ENCODE data around the gene EPN1. TPM values are rescaled to one million over a fixed set of nuclear protein-coding genes. Genes with fewer than 3 reads are reported as not detected.

EPN1 gene
- total and polyA plus RNA-seq, 4 donors = 18.6 to 117 (median 77.8) TPM

DNA sequence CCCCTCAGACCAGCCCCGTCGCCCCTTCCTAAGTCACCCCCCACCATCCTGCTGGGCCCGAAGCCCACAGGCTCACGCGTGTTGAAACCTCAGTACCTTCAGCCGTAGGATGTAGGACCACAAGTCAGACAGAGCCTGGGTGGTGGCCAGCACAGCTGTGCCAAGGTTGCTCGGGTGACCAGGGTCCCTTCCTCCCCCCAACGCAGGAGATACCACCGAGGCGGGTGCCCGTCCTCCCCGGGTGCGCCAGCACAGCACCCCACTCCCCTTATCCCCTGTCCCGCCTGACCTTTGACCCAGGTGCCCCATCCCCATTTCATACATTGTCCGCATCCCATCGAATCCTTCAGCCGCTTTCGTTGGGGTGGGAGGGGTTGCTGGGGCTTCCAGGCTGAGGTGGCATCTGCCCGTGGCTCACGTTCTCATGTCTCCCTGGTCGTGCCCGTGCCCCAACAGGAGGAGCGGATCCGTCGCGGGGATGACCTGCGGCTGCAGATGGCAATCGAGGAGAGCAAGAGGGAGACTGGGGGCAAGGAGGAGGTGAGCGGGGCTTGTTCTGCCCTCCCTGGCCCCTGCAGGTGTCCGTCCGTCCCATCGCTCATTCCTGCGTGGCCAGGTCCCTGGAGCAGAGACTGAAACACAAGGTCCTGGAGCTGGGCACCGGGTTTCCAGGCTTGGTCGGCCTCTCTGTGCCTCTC lies 14.5 kb downstream of the EPN1 start:
- TF ChIP-seq HNF4G (IDR thresholded peaks at IDR 0.05) (no peak), JUND (IDR thresholded peaks at IDR 0.05) (no peak), RAD21 (IDR thresholded peaks at IDR 0.05) (no peak), EGR1 (IDR thresholded peaks at IDR 0.05; ENCODE audit: low read depth in 2 of 2) (no peak), HNF4A (conservative IDR thresholded peaks at IDR 0.05) (no peak), ZBTB33 (IDR thresholded peaks at IDR 0.05) (no peak), TAF1 (conservative IDR thresholded peaks at IDR 0.05) (no peak), SP1 (IDR thresholded peaks at IDR 0.05) (no peak), YY1 (IDR thresholded peaks at IDR 0.05) (no peak), RXRA (IDR thresholded peaks at IDR 0.05) (no peak), FOXA1 (IDR thresholded peaks at IDR 0.05) (no peak)
- TF ChIP-seq, protein P1, sequence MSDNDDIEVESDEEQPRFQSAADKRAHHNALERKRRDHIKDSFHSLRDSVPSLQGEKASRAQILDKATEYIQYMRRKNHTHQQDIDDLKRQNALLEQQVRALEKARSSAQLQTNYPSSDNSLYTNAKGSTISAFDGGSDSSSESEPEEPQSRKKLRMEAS (IDR thresholded peaks at IDR 0.05) = no peak
- TF ChIP-seq, protein P2, sequence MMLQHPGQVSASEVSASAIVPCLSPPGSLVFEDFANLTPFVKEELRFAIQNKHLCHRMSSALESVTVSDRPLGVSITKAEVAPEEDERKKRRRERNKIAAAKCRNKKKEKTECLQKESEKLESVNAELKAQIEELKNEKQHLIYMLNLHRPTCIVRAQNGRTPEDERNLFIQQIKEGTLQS (IDR thresholded peaks at IDR 0.05) = no peak
- WGBS = 94% methylated on average over 35 of the region's 35 CpGs
- H3K4me1 ChIP-seq (ENCODE audit: control insufficient read depth in 4 of 4, insufficient read depth in 4 of 4, low read length in 3 of 4) = peaks cover 0 to 20% (median 15%) of the 10 kb centered on the region in 4 donors
- no peak overlapping the region for H3K9ac ChIP-seq (ENCODE audit: low read depth in 1 of 2, low read length in 2 of 2)
- H3K27ac ChIP-seq (ENCODE audit: low read depth in 1 of 2, low read length in 2 of 2) = no peak overlapping the region
- DNase-seq (ENCODE audit: low spot score) = no peak
- no peak overlapping the region for H3K4me3 ChIP-seq (ENCODE audit: low read depth in 1 of 3, low read length in 3 of 3)
- peaks cover 14 to 76% (median 27%) of the 10 kb centered on the region in 4 donors for H3K36me3 ChIP-seq (ENCODE audit: control insufficient read depth in 4 of 4, insufficient read depth in 3 of 4, low read depth in 1 of 4, low read length in 3 of 4)
- no peaks in the 10 kb centered on the region for H3K27me3 ChIP-seq (ENCODE audit: control insufficient read depth in 4 of 4, insufficient read depth in 4 of 4, low read length in 3 of 4)
- no peaks in the 10 kb centered on the region for H3K9me3 ChIP-seq (ENCODE audit: control insufficient read depth in 4 of 4, low read length in 3 of 4)

DNA sequence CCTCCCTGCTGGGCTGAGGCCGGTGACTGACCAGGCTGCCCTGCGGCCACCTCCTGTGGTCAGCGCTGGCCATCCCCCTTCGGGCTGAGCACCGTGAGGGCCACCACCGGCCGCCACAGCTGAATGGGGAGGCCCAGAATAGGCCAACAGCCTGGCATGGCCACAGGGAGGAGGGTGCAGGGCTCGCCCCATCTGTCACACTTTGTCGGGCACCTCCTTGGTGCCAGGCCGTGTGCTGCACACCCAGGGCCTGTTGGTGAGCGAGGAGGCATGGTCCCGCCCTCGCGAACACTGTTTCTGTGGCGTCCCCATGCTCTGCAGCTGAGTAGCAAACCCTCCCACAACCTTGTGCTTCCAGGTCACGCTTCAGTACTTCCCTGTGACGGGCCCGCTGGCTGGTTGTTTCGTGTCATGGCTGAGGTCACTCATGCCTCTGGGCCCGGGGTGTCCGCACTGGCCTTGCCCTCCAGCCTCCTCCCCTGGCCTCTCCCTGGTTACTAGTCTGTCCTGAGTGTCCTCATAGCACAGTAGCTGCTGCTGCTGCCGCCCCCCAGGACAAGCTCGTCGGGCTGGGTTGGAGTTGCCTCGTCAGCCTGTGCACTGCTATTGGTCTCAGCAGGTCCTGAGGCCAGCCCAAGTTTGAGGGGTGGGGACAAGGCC lies 15.2 kb downstream of the EPN1 start:
- H3K9me3 ChIP-seq (ENCODE audit: control insufficient read depth in 4 of 4, low read length in 3 of 4) = no peaks in the 10 kb centered on the region

More for the DNA sequence above, 15.2 kb downstream of the EPN1 start:
- TF ChIP-seq HNF4A (conservative IDR thresholded peaks at IDR 0.05) = no peak
- no peak for TF ChIP-seq TAF1 (conservative IDR thresholded peaks at IDR 0.05)
- TF ChIP-seq, protein P2 (IDR thresholded peaks at IDR 0.05) = no peak
- TF ChIP-seq SP1 (IDR thresholded peaks at IDR 0.05) = no peak
- TF ChIP-seq GABPA (IDR thresholded peaks at IDR 0.05 in 1 of 2, conservative IDR thresholded peaks at IDR 0.05 in 1 of 2) = no peak
- no peak for DNase-seq (ENCODE audit: low spot score)
- H3K4me1 ChIP-seq (ENCODE audit: control insufficient read depth in 4 of 4, insufficient read depth in 4 of 4, low read length in 3 of 4) = peaks cover 0 to 13% (median 8%) of the 10 kb centered on the region in 4 donors
- H3K4me3 ChIP-seq (ENCODE audit: low read depth in 1 of 3, low read length in 3 of 3) = no peak overlapping the region
- no peak overlapping the region for H3K9ac ChIP-seq (ENCODE audit: low read depth in 1 of 2, low read length in 2 of 2)
- H3K36me3 ChIP-seq (ENCODE audit: control insufficient read depth in 4 of 4, insufficient read depth in 3 of 4, low read depth in 1 of 4, low read length in 3 of 4) = peaks cover 19 to 82% (median 29%) of the 10 kb centered on the region in 4 donors
- no peak overlapping the region for H3K27ac ChIP-seq (ENCODE audit: low read depth in 1 of 2, low read length in 2 of 2)
- no peaks in the 10 kb centered on the region for H3K27me3 ChIP-seq (ENCODE audit: control insufficient read depth in 4 of 4, insufficient read depth in 4 of 4, low read length in 3 of 4)
- 94% methylated on average over 25 of the region's 25 CpGs for WGBS

Measured in liver (tissue), 9 donors.